Esophagus squamous epithelium (tissue), 4 donors: Measurements from ENCODE around the gene TOM1L1.

Experiments
- POLR2A ChIP-seq, 4 donors: fragments of 450-650 bp; IDR thresholded peaks; one replicate each; pipeline ENCODE4 v1.6.1; 2017; ENCODE audit warnings: antibody characterized with exemption in 4 of 4, mild to moderate bottlenecking in 4 of 4, moderate library complexity in 3 of 4
- TF ChIP-seq, protein P1 (sequence below), 6 experiments: fragments of 450-650 bp in 4 of 6; fragments of 200-600 bp in 2 of 6; sonication (generic) in 2 of 6; IDR thresholded peaks; one replicate each; pipeline ENCODE4 v1.5.1; 2016 to 2019; ENCODE audit warnings: antibody characterized with exemption in 6 of 6, mild to moderate bottlenecking in 4 of 6, moderate library complexity in 4 of 6

DNA sequence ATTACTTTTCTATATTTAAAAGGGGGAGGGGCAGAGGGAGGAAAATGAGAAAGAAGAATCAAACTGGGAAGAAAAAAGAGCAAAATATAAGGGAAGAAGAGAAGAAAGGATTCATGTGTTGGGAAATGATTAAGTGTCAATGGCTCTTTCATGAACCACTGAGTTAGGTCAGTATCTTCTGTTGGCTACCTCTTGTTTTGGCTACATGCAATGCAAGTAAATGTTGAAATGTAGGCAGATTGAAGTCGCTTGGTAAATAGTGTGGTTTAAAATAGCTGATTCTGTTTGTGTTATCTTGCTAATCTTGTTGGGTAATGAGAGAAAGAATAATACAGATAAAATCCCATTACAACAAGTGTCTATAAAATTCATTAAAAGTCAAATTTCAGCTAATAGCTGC lies 40.6 kb downstream of the TOM1L1 start:
- TF ChIP-seq, protein P1, sequence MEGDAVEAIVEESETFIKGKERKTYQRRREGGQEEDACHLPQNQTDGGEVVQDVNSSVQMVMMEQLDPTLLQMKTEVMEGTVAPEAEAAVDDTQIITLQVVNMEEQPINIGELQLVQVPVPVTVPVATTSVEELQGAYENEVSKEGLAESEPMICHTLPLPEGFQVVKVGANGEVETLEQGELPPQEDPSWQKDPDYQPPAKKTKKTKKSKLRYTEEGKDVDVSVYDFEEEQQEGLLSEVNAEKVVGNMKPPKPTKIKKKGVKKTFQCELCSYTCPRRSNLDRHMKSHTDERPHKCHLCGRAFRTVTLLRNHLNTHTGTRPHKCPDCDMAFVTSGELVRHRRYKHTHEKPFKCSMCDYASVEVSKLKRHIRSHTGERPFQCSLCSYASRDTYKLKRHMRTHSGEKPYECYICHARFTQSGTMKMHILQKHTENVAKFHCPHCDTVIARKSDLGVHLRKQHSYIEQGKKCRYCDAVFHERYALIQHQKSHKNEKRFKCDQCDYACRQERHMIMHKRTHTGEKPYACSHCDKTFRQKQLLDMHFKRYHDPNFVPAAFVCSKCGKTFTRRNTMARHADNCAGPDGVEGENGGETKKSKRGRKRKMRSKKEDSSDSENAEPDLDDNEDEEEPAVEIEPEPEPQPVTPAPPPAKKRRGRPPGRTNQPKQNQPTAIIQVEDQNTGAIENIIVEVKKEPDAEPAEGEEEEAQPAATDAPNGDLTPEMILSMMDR (IDR thresholded peaks at IDR 0.05), result no peak
- TF ChIP-seq POLR2A (IDR thresholded peaks at IDR 0.05), result no peak
